Measurements from ENCODE around the gene ADAM15. TPM values are rescaled to one million over a fixed set of nuclear protein-coding genes. Genes with fewer than 3 reads are reported as not detected.
A peak's percentile ranks its signal among the peaks of the same experiment; 100 is the strongest.

Gene ADAM15
- total RNA-seq, 4 donors from 2014 or later = 135 to 194 (median 183) TPM

GRCh38 chr1:155009742-155010141 is 41.4 kb upstream of the ADAM15 start:
- peak overlapping the region; percentile 50 to 96 (median 64) for H3K4me3 ChIP-seq
- peak overlapping the region; percentile 97 to 99 (median 98) for H3K27ac ChIP-seq
- H3K27me3 ChIP-seq = no peaks in the 10 kb centered on the region
- H3K36me3 ChIP-seq = peaks cover 7 to 38% (median 15%) of the 10 kb centered on the region in 3 donors
- H3K9me3 ChIP-seq = no peaks in the 10 kb centered on the region
- WGBS, 2 donors = 70 to 76% methylated on average over 4 to 5 of the region's 5 CpGs
- H3K4me1 ChIP-seq = peaks cover 77 to 100% (median 84%) of the 10 kb centered on the region in 3 donors
- intact Hi-C loops (cut with DNase I) = no loop called here
- DNase-seq = no peak
- no peak for TF ChIP-seq POLR2A (IDR thresholded peaks at IDR 0.05)

- TF ChIP-seq POLR2A (IDR thresholded peaks at IDR 0.05) = no peak
- no peak for TF ChIP-seq CTCF (IDR thresholded peaks at IDR 0.05)
- Histone ChIP-seq H3K36me3 (peaks cover 12 to 44% (median 21%) of the 10 kb centered on the region in 3 donors), H3K4me1 (peaks cover 77 to 100% (median 82%) of the 10 kb centered on the region in 3 donors), H3K27me3 (no peaks in the 10 kb centered on the region), H3K4me3 (peak overlapping the region; percentile 50 to 96 (median 64)), H3K9me3 (no peaks in the 10 kb centered on the region), H3K27ac (peak overlapping the region; percentile 97 to 99 (median 98))
- intact Hi-C loops (cut with DNase I) = no loop called here
- no peak for DNase-seq
- WGBS, 2 donors = 5 to 62% methylated on average over 2 to 3 of the region's 11 CpGs
These were observed 40.8 kb upstream of the ADAM15 start for GRCh38 chr1:155010211-155010918.

- DNase-seq = no peak
- Histone ChIP-seq H3K4me3 (peak overlapping the region in 3 of 4 donors; percentile 61 to 96 (median 67)), H3K27me3 (no peaks in the 10 kb centered on the region), H3K9me3 (no peaks in the 10 kb centered on the region), H3K27ac (peak overlapping the region; percentile 97 to 99 (median 98)), H3K4me1 (peaks cover 75 to 100% (median 81%) of the 10 kb centered on the region in 3 donors), H3K36me3 (peaks cover 16 to 48% (median 27%) of the 10 kb centered on the region in 3 donors)
- TF ChIP-seq POLR2A (IDR thresholded peaks at IDR 0.05) (no peak), CTCF (IDR thresholded peaks at IDR 0.05) (no peak)
- 61% methylated on average over 3 of the region's 5 CpGs; no CpG with 5 or more reads in 1 of the 2 donors for WGBS, 2 donors
- intact Hi-C loops (cut with DNase I) = no loop called here
These were observed 40.1 kb upstream of the ADAM15 start for GRCh38 chr1:155011004-155011416.

GRCh38 chr1:155011437-155012025 is 39.6 kb upstream of the ADAM15 start:
- TF ChIP-seq CTCF (IDR thresholded peaks at IDR 0.05) (no peak), POLR2A (IDR thresholded peaks at IDR 0.05) (no peak)
- 27% methylated on average over 3 of the region's 6 CpGs; no CpG with 5 or more reads in 1 of the 2 donors for WGBS, 2 donors
- no peaks in the 10 kb centered on the region for H3K27me3 ChIP-seq
- peak overlapping the region; percentile 97 to 99 (median 98) for H3K27ac ChIP-seq
- peaks cover 16 to 48% (median 30%) of the 10 kb centered on the region in 3 donors for H3K36me3 ChIP-seq
- DNase-seq = no peak
- H3K4me3 ChIP-seq = peak overlapping the region in 3 of 4 donors; percentile 61 to 96 (median 67)
- intact Hi-C loops (cut with DNase I) = no loop called here
- no peaks in the 10 kb centered on the region for H3K9me3 ChIP-seq
- peaks cover 74 to 100% (median 81%) of the 10 kb centered on the region in 3 donors for H3K4me1 ChIP-seq

- intact Hi-C loops (cut with DNase I) = no loop called here
- DNase-seq = no peak
- peak overlapping the region; percentile 97 to 99 (median 98) for H3K27ac ChIP-seq
- H3K27me3 ChIP-seq = no peaks in the 10 kb centered on the region
- H3K4me1 ChIP-seq = peaks cover 74 to 100% (median 81%) of the 10 kb centered on the region in 3 donors
- peak overlapping the region in 3 of 4 donors; percentile 61 to 96 (median 67) for H3K4me3 ChIP-seq
- WGBS, 2 donors = 0 to 17% methylated on average over 1 of the region's 9 CpGs
- no peaks in the 10 kb centered on the region for H3K9me3 ChIP-seq
- TF ChIP-seq POLR2A (IDR thresholded peaks at IDR 0.05) = peak in 1 of 4 donors; percentile 69
- TF ChIP-seq CTCF (IDR thresholded peaks at IDR 0.05) = no peak
- H3K36me3 ChIP-seq = peaks cover 16 to 53% (median 34%) of the 10 kb centered on the region in 3 donors
These were observed 39.0 kb upstream of the ADAM15 start for GRCh38 chr1:155012026-155012546.
